Liver (tissue), 9 donors: ENCODE data around the gene MYADML2. TPM values are rescaled to one million over a fixed set of nuclear protein-coding genes. Genes with fewer than 3 reads are reported as not detected.

ENCODE experiments used
- DNase-seq: peaks from one replicate; pipeline ENCODE4 v3.0.0-alpha.2; 2017; ENCODE audit warnings: low spot score
- H3K27ac ChIP-seq, 2 donors: one replicate each; pipeline ENCODE4 v1.7.0; 2013; ENCODE audit warnings: inconsistent platforms in 2 of 2, low read length in 2 of 2, control low read depth in 1 of 2, low read depth in 1 of 2, mild to moderate bottlenecking in 1 of 2
- H3K27me3 ChIP-seq, 4 donors: one replicate each; pipeline versions ENCODE4 v1.6.1 to v1.7.0; 2013; ENCODE audit warnings: low read length in 3 of 4, inconsistent platforms in 1 of 4, mild to moderate bottlenecking in 1 of 4, moderate library complexity in 1 of 4; ENCODE audit not compliant: control insufficient read depth in 4 of 4, insufficient read depth in 4 of 4
- H3K36me3 ChIP-seq, 4 donors: one replicate each; pipeline versions ENCODE4 v1.6.1 to v1.7.0; 2013; ENCODE audit warnings: low read length in 3 of 4, mild to moderate bottlenecking in 3 of 4, low read depth in 1 of 4, moderate library complexity in 1 of 4; ENCODE audit not compliant: control insufficient read depth in 4 of 4, insufficient read depth in 3 of 4
- H3K4me1 ChIP-seq, 4 donors: one replicate each; pipeline versions ENCODE4 v1.6.1 to v1.7.0; 2013; ENCODE audit warnings: low read length in 3 of 4, mild to moderate bottlenecking in 3 of 4, moderate library complexity in 1 of 4; ENCODE audit not compliant: control insufficient read depth in 4 of 4, insufficient read depth in 4 of 4
- H3K4me3 ChIP-seq, 3 donors: one replicate each; pipeline versions ENCODE4 v1.6.1 to v1.7.0; 2013; ENCODE audit warnings: low read length in 3 of 3, control low read depth in 1 of 3, low read depth in 1 of 3, mild to moderate bottlenecking in 1 of 3
- H3K9ac ChIP-seq, 2 donors: one replicate each; pipeline ENCODE4 v1.7.0; 2013; ENCODE audit warnings: low read length in 2 of 2, mild to moderate bottlenecking in 2 of 2, moderate library complexity in 2 of 2, control low read depth in 1 of 2, low read depth in 1 of 2
- H3K9me3 ChIP-seq, 4 donors: one replicate each; pipeline versions ENCODE4 v1.6.1 to v1.7.0; 2013; ENCODE audit warnings: low read length in 3 of 4; ENCODE audit not compliant: control insufficient read depth in 4 of 4
- CTCF ChIP-seq: fragments of 150-350 bp; IDR thresholded peaks from 2 replicates; pipeline ENCODE4 v1.5.1; 2017; ENCODE audit warnings: improper control_type of control experiment, low read depth, low read length; ENCODE audit not compliant: missing input control
- EGR1 ChIP-seq, 2 donors: IDR thresholded peaks; 2 replicates each; pipeline ENCODE4 v1.6.1; 2016 to 2018; ENCODE audit warnings: antibody characterized with exemption in 2 of 2, low read depth in 2 of 2
- FOXA1 ChIP-seq: IDR thresholded peaks from 2 replicates; pipeline ENCODE4 v1.6.1; 2016; ENCODE audit warnings: antibody characterized with exemption
- FOXA2 ChIP-seq: IDR thresholded peaks from 2 replicates; pipeline ENCODE4 v1.6.1; 2016; ENCODE audit warnings: antibody characterized with exemption
- GABPA ChIP-seq, 2 donors: IDR thresholded peaks in 1 of 2; conservative IDR thresholded peaks in 1 of 2; 2 replicates each; pipeline ENCODE4 v1.6.1; 2016; ENCODE audit warnings: antibody characterized with exemption in 2 of 2, mild to moderate bottlenecking in 1 of 2, moderate library complexity in 1 of 2
- HNF4G ChIP-seq: IDR thresholded peaks from 2 replicates; pipeline ENCODE4 v1.6.1; 2016; ENCODE audit warnings: antibody characterized with exemption
- JUND ChIP-seq, 2 donors: IDR thresholded peaks; 2 replicates each; pipeline ENCODE4 v1.6.1; 2016; ENCODE audit warnings: antibody characterized with exemption in 2 of 2
- NR2F2 ChIP-seq: IDR thresholded peaks from 2 replicates; pipeline ENCODE4 v1.6.1; 2016; ENCODE audit warnings: antibody characterized with exemption
- REST ChIP-seq: IDR thresholded peaks from 2 replicates; pipeline ENCODE4 v1.6.1; 2016; ENCODE audit warnings: antibody characterized with exemption, mild to moderate bottlenecking
- RXRA ChIP-seq, 2 donors: IDR thresholded peaks; 2 replicates each; pipeline ENCODE4 v1.6.1; 2017 to 2018; ENCODE audit warnings: antibody characterized with exemption in 2 of 2, mild to moderate bottlenecking in 1 of 2
- SP1 ChIP-seq: IDR thresholded peaks from 2 replicates; pipeline ENCODE4 v1.6.1; 2018; ENCODE audit warnings: antibody characterized with exemption, mild to moderate bottlenecking
- TAF1 ChIP-seq: conservative IDR thresholded peaks from 2 replicates; pipeline ENCODE4 v1.6.1; 2016; ENCODE audit warnings: antibody characterized with exemption, mild to moderate bottlenecking
- YY1 ChIP-seq: IDR thresholded peaks from 2 replicates; pipeline ENCODE4 v1.6.1; 2016; ENCODE audit warnings: antibody characterized with exemption, mild to moderate bottlenecking
- WGBS: extraction: QIAGEN DNeasy Blood & Tissue Kit; methylation state at CpG from one replicate; pipeline ENCODE4 v1.1.7; 2013; 5-methylcytosine and 5-hydroxymethylcytosine counted together
- polyA plus RNA-seq, 2 donors: library from polyadenylated mRNA; stranded (reverse) in 1 of 2; unstranded in 1 of 2; fragments of 200-250 nt in 1 of 2; fragments of >200 nt in 1 of 2; fragmentation: Nextera tagmentation in 1 of 2; extraction: Ambion mirVana in 1 of 2; gene quantifications; one replicate each; pipeline versions ENCODE4 v1.2.1 to v1.2.3, GENCODE V29; 2013 to 2015
- total RNA-seq, 2 donors: library from RNA; depleted of rRNA; stranded (reverse); fragments of >200 nt; gene quantifications; one replicate each; pipeline ENCODE4 v1.2.3, GENCODE V29; 2014
- TF ChIP-seq, protein P1 (sequence below): IDR thresholded peaks from 2 replicates; pipeline ENCODE4 v1.6.1; 2016; ENCODE audit warnings: antibody characterized with exemption
- TF ChIP-seq, protein P2 (sequence below): IDR thresholded peaks from 2 replicates; pipeline ENCODE4 v1.6.1; 2016; ENCODE audit warnings: antibody characterized with exemption
- TF ChIP-seq, protein P3 (sequence below): IDR thresholded peaks from 2 replicates; pipeline ENCODE4 v1.6.1; 2016; ENCODE audit warnings: antibody characterized with exemption
- donor health status: healthy.
- donor health status: healthy.
- donor health status: healthy.
- donor health status: healthy.
- donor health status: healthy.

Gene MYADML2
- total and polyA plus RNA-seq, 4 donors, result not detected

- Histone ChIP-seq H3K9ac (no peak overlapping the region), H3K27ac (no peak overlapping the region), H3K9me3 (no peaks in the 10 kb centered on the region), H3K36me3 (no peaks in the 10 kb centered on the region), H3K4me1 (peaks cover 3 to 9% (median 4%) of the 10 kb centered on the region in 4 donors), H3K4me3 (no peak overlapping the region), H3K27me3 (no peaks in the 10 kb centered on the region)
- TF ChIP-seq GABPA (IDR thresholded peaks at IDR 0.05 in 1 of 2, conservative IDR thresholded peaks at IDR 0.05 in 1 of 2) (no peak), TAF1 (no peak), SP1 (no peak), HNF4G (no peak), FOXA1 (no peak), CTCF (no peak), NR2F2 (no peak), YY1 (no peak), RXRA (IDR thresholded peaks at IDR 0.05) (no peak), FOXA2 (no peak), JUND (IDR thresholded peaks at IDR 0.05) (no peak), REST (no peak), EGR1 (IDR thresholded peaks at IDR 0.05; ENCODE audit: low read depth in 2 of 2) (no peak)
- TF ChIP-seq, protein P1, sequence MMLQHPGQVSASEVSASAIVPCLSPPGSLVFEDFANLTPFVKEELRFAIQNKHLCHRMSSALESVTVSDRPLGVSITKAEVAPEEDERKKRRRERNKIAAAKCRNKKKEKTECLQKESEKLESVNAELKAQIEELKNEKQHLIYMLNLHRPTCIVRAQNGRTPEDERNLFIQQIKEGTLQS, result no peak
- TF ChIP-seq, protein P2, sequence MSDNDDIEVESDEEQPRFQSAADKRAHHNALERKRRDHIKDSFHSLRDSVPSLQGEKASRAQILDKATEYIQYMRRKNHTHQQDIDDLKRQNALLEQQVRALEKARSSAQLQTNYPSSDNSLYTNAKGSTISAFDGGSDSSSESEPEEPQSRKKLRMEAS, result no peak
- TF ChIP-seq, protein P3, sequence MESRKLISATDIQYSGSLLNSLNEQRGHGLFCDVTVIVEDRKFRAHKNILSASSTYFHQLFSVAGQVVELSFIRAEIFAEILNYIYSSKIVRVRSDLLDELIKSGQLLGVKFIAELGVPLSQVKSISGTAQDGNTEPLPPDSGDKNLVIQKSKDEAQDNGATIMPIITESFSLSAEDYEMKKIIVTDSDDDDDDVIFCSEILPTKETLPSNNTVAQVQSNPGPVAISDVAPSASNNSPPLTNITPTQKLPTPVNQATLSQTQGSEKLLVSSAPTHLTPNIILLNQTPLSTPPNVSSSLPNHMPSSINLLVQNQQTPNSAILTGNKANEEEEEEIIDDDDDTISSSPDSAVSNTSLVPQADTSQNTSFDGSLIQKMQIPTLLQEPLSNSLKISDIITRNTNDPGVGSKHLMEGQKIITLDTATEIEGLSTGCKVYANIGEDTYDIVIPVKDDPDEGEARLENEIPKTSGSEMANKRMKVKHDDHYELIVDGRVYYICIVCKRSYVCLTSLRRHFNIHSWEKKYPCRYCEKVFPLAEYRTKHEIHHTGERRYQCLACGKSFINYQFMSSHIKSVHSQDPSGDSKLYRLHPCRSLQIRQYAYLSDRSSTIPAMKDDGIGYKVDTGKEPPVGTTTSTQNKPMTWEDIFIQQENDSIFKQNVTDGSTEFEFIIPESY, result no peak
- no peak for DNase-seq
- WGBS, result 58% methylated on average over 30 of the region's 30 CpGs
These were observed 5.4 kb downstream of the MYADML2 start for GRCh38 chr17:81941484-81942166.
